Measurements from ENCODE around the gene MED22. TPM values are rescaled to one million over a fixed set of nuclear protein-coding genes. Genes with fewer than 3 reads are reported as not detected.

The MED22 gene
- total RNA-seq, 4 donors from 2014 or later = 21.5 to 50.5 (median 25.4) TPM

DNA sequence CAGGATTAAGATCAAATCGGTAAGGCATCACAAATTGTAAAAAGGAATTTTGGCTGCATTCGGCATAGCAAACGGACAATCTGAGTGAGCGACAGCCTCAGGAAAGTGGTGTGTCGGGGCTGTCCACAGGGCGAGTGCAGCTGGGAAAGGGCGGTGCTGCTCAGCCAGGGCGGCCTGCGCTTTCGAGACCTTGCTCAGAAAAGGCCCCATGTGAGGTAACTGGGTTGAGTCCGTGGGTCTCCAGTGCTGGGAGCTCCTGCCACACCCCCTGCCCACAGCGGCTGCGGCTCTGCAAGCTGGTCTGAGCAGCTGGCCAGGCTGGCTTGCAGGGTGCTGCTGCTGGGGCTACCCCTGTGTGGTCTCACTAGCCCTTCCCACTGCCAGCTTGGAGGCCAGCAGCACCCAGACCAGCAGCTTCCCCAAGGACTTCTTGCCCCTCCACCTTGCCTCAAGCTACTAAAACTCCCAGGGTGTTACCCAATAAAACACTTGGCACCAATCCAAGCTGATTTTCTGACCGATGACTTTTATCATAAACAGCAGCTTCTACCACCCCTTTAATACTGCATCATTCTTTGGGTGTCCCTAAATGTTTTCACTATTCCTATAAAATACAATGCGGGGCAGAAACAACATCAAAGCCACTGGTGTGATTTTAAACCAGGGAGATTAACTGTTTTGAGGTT is 14.6 kb upstream of the MED22 start:
- in situ Hi-C loops (cut with MboI; ENCODE audit: low pct_ligation_motif_present in 1 of 4, low pct_unique_long_range_greater_than_20kb in 1 of 4, low sequenced_read_pairs in 3 of 4) (no loop called here), intact Hi-C loops (cut with DNase I; ENCODE audit: low total_unique reads) (no loop called here)
- WGBS, 2 donors (ENCODE audit: low coverage in 1 of 2) = 75 to 87% methylated on average over 2 to 11 of the region's 15 CpGs
- Histone ChIP-seq H3K4me3 (no peak overlapping the region), H3K27me3 (no peaks in the 10 kb centered on the region), H3K4me1 (peaks cover under 1 to 8% (median 4%) of the 10 kb centered on the region in 4 donors), H3K36me3 (peaks cover 0 to 50% (median 23%) of the 10 kb centered on the region in 4 donors), H3K9me3 (no peaks in the 10 kb centered on the region), H3K27ac (no peak overlapping the region)
- no peak for DNase-seq
- TF ChIP-seq POLR2AphosphoS5 (IDR thresholded peaks at IDR 0.05) = no peak
- no peak for TF ChIP-seq EP300 (IDR thresholded peaks at IDR 0.05; ENCODE audit: low read depth)
- TF ChIP-seq, protein P1, sequence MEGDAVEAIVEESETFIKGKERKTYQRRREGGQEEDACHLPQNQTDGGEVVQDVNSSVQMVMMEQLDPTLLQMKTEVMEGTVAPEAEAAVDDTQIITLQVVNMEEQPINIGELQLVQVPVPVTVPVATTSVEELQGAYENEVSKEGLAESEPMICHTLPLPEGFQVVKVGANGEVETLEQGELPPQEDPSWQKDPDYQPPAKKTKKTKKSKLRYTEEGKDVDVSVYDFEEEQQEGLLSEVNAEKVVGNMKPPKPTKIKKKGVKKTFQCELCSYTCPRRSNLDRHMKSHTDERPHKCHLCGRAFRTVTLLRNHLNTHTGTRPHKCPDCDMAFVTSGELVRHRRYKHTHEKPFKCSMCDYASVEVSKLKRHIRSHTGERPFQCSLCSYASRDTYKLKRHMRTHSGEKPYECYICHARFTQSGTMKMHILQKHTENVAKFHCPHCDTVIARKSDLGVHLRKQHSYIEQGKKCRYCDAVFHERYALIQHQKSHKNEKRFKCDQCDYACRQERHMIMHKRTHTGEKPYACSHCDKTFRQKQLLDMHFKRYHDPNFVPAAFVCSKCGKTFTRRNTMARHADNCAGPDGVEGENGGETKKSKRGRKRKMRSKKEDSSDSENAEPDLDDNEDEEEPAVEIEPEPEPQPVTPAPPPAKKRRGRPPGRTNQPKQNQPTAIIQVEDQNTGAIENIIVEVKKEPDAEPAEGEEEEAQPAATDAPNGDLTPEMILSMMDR (IDR thresholded peaks at IDR 0.05) = no peak
- no peak for TF ChIP-seq POLR2A (IDR thresholded peaks at IDR 0.05)

GRCh38 chr9:133361507-133362092 is 13.7 kb upstream of the MED22 start:
- WGBS, 2 donors (ENCODE audit: low coverage in 1 of 2) = 84 to 96% methylated on average over 4 to 13 of the region's 13 CpGs
- in situ Hi-C loops (cut with MboI; ENCODE audit: low pct_ligation_motif_present in 1 of 4, low pct_unique_long_range_greater_than_20kb in 1 of 4, low sequenced_read_pairs in 3 of 4) = no loop called here
- intact Hi-C loops (cut with DNase I; ENCODE audit: low total_unique reads) = no loop called here
- no peak overlapping the region for H3K4me3 ChIP-seq
- H3K27ac ChIP-seq = no peak overlapping the region
- no peaks in the 10 kb centered on the region for H3K9me3 ChIP-seq
- peaks cover 0 to 46% (median 22%) of the 10 kb centered on the region in 4 donors for H3K36me3 ChIP-seq
- TF ChIP-seq EP300 (IDR thresholded peaks at IDR 0.05; ENCODE audit: low read depth) = no peak
- TF ChIP-seq, protein P1 (IDR thresholded peaks at IDR 0.05) = no peak
- no peak for TF ChIP-seq POLR2AphosphoS5 (IDR thresholded peaks at IDR 0.05)
- no peak for TF ChIP-seq POLR2A (IDR thresholded peaks at IDR 0.05)
- no peaks in the 10 kb centered on the region for H3K27me3 ChIP-seq
- H3K4me1 ChIP-seq = peaks cover 7 to 10% (median 9%) of the 10 kb centered on the region in 4 donors
- DNase-seq = no peak

DNA sequence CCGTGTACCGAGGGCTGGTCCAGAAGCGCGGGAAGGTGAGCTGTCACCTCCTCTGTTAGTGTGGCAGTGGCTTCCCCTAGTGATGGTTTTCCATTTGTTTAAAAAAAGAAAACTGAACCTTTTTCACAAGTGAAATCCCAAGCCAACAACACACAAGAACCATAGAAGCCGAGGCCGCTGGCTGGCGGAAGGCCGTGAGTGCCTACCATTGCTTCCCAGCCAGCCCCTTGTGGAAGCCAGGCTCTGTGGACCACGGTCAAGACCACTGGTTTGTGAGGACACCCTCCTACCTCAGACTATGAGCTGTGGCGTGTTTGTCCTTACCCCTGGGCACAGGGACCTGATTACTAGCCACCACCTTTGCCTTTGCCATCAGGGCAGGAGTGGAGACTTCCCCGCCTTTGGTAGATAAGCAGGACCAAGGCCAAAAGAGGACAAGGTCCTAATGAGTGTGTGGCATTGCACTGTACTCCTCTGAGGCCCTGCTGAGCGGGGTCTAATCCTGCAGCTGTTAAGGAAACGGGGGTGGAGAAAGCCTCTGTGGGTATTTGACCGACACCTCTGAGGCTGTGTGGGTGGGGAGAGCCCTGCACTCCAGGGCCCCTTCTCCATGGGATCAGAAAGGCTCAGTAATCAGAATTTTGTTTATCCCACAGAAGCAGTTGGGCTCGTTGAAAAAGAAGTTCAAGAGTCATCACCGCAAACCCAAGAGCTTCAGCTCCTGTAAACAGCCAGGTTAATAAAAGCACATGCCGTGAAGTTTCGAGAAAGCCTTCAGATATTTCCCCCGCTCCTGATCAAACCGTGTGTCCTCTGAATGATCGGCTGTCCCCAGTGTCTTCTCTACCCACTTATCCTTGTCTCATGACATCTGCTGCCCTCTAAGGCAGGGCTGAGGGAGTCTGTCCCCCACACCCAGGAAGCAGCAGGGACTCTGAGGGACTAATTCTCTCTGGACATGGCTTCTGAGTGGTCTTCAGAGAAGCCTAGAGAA is 12.8 kb upstream of the MED22 start:
- Histone ChIP-seq H3K36me3 (peaks cover 0 to 37% (median 17%) of the 10 kb centered on the region in 4 donors), H3K9me3 (no peaks in the 10 kb centered on the region), H3K4me1 (peaks cover 7 to 12% (median 11%) of the 10 kb centered on the region in 4 donors), H3K27ac (no peak overlapping the region), H3K27me3 (no peaks in the 10 kb centered on the region), H3K4me3 (no peak overlapping the region)
- in situ Hi-C loops (cut with MboI; ENCODE audit: low pct_ligation_motif_present in 1 of 4, low pct_unique_long_range_greater_than_20kb in 1 of 4, low sequenced_read_pairs in 3 of 4) = no loop called here
- TF ChIP-seq POLR2A (IDR thresholded peaks at IDR 0.05) (no peak), POLR2AphosphoS5 (IDR thresholded peaks at IDR 0.05) (no peak), EP300 (IDR thresholded peaks at IDR 0.05; ENCODE audit: low read depth) (no peak)
- TF ChIP-seq, protein P1 (IDR thresholded peaks at IDR 0.05) = no peak
- 77 to 82% methylated on average over 14 to 21 of the region's 21 CpGs for WGBS, 2 donors (ENCODE audit: low coverage in 1 of 2)
- DNase-seq = no peak
- intact Hi-C loops (cut with DNase I; ENCODE audit: low total_unique reads) = no loop called here

All from transverse colon (tissue), 4 donors.